IPS-NIHi11 (cell line): ENCODE measurements around the gene PCDHGB2.
"Not testable (repeated sequence)": the region's sequence is repeated elsewhere in the genome, so short reads cannot be mapped to it uniquely, and the experiment has no call there.

Source experiments
- DNase-seq: peaks from one replicate; pipeline ENCODE4 v3.0.0; 2012; ENCODE audit warnings: mixed read lengths, low spot score

Gene PCDHGB2

GRCh38 chr5:141349917-141350619 lies 9.7 kb upstream of the PCDHGB2 start, which contains the start of gene PCDHGB1:
TSS of gene PCDHGB1 (plus strand) at chr5:141350099. CDS start at chr5:141350261, 162 bp downstream.
- DNase-seq: peak; percentile 75

- DNase-seq: no peak
These were observed 8.2 kb upstream of the PCDHGB2 start for GRCh38 chr5:141351591-141351990.

- DNase-seq: no peak
These were observed 4.8 kb upstream of the PCDHGB2 start, which contains the start of gene PCDHGA4 for GRCh38 chr5:141354900-141355469. TSS of gene PCDHGA4 (plus strand) at chr5:141355021. CDS start at chr5:141355108, 87 bp downstream.

- no peak for DNase-seq
These were observed 4.2 kb upstream of the PCDHGB2 start for GRCh38 chr5:141355641-141356040.

GRCh38 chr5:141356133-141356532 lies 3.7 kb upstream of the PCDHGB2 start:
- DNase-seq: no peak

- no peak for DNase-seq
These were observed 2.8 kb upstream of the PCDHGB2 start for GRCh38 chr5:141356950-141357349.

- no peak for DNase-seq
These were observed 891 bp downstream of the PCDHGB2 start for GRCh38 chr5:141360685-141361084.

GRCh38 chr5:141362719-141363118 lies 2.9 kb downstream of the PCDHGB2 start:
- no peak for DNase-seq

- no peak for DNase-seq
These were observed 4.3 kb downstream of the PCDHGB2 start, which contains the start of gene PCDHGA5 for GRCh38 chr5:141363952-141364660. TSS of gene PCDHGA5 (plus strand) at chr5:141364162. CDS start at chr5:141364331, 169 bp downstream.

GRCh38 chr5:141366016-141366896 lies 6.5 kb downstream of the PCDHGB2 start:
- DNase-seq: no peak

- DNase-seq: no peak
These were observed 10.4 kb downstream of the PCDHGB2 start, which contains the start of gene PCDHGB3 for GRCh38 chr5:141369994-141370848. TSS of gene PCDHGB3 (plus strand) at chr5:141370242. CDS start at chr5:141370395, 153 bp downstream.

GRCh38 chr5:141371572-141372475 lies 12.0 kb downstream of the PCDHGB2 start:
- DNase-seq: no peak

GRCh38 chr5:141373673-141374317 lies 14.0 kb downstream of the PCDHGB2 start, which contains the start of gene PCDHGA6:
TSS of gene PCDHGA6 (plus strand) at chr5:141373891. CDS start at chr5:141374084, 193 bp downstream.
- no peak for DNase-seq

- DNase-seq: no peak
These were observed 14.8 kb downstream of the PCDHGB2 start for GRCh38 chr5:141374627-141375026.

GRCh38 chr5:141375444-141376155 lies 15.8 kb downstream of the PCDHGB2 start:
- not testable (repeated sequence) for DNase-seq

GRCh38 chr5:141382469-141383294 lies 22.9 kb downstream of the PCDHGB2 start, which contains the start of gene PCDHGA7:
TSS of gene PCDHGA7 (plus strand) at chr5:141382742. CDS start at chr5:141382900, 158 bp downstream.
- DNase-seq: no peak

GRCh38 chr5:141383345-141383744 lies 23.6 kb downstream of the PCDHGB2 start:
- DNase-seq: no peak
